ENCODE data around the gene PPIL1.

Gene PPIL1

GRCh38 chr6:36853325-36853724, 21.3 kb downstream of the PPIL1 start:
- peak; percentile 85 for DNase-seq

GRCh38 chr6:36852481-36853147, 22.0 kb downstream of the PPIL1 start:
- DNase-seq = peak; percentile 63

GRCh38 chr6:36851626-36852025, 23.0 kb downstream of the PPIL1 start:
- no peak for DNase-seq

GRCh38 chr6:36851149-36851614, 23.4 kb downstream of the PPIL1 start:
- peak; percentile 72 for DNase-seq

- no peak for DNase-seq
Measured at GRCh38 chr6:36850021-36850420, 24.6 kb downstream of the PPIL1 start.

- no peak for DNase-seq
Measured at GRCh38 chr6:36848658-36849441, 25.8 kb downstream of the PPIL1 start.

GRCh38 chr6:36847991-36848390, 26.6 kb downstream of the PPIL1 start:
- no peak for DNase-seq

GRCh38 chr6:36847152-36847551, 27.5 kb downstream of the PPIL1 start:
- DNase-seq = no peak

- no peak for DNase-seq
Measured at GRCh38 chr6:36845233-36845632, 29.4 kb downstream of the PPIL1 start.

GRCh38 chr6:36844232-36845170, 30.1 kb downstream of the PPIL1 start:
- no peak for DNase-seq

GRCh38 chr6:36843170-36843569, 31.4 kb downstream of the PPIL1 start:
- no peak for DNase-seq

GRCh38 chr6:36841756-36842155, 32.8 kb downstream of the PPIL1 start:
- DNase-seq = no peak

- DNase-seq = no peak
Measured at GRCh38 chr6:36840432-36841403, 33.9 kb downstream of the PPIL1 start.

GRCh38 chr6:36839749-36840431, 34.7 kb downstream of the PPIL1 start:
- peak; percentile 57 for DNase-seq

GRCh38 chr6:36838896-36839748, 35.5 kb downstream of the PPIL1 start, which contains the start of gene CPNE5:
Gene CPNE5 (minus strand): TSS chr6:36839444. CDS start chr6:36839377, 67 bp downstream.
- no peak for DNase-seq

GRCh38 chr6:36837686-36838085, 36.9 kb downstream of the PPIL1 start:
- DNase-seq = no peak

GRCh38 chr6:36837022-36837339, 37.6 kb downstream of the PPIL1 start:
- no peak for DNase-seq

- DNase-seq = no peak
Measured at GRCh38 chr6:36836111-36837021, 38.2 kb downstream of the PPIL1 start.

Data from fibroblast of skin of right biceps (primary cell).